ENCODE results near the gene TMEM87A. TPM values are rescaled to one million over a fixed set of nuclear protein-coding genes. Genes with fewer than 3 reads are reported as not detected.

Gene TMEM87A
- total RNA-seq, 1 donor from 2014 or later = 45.2 TPM

DNA sequence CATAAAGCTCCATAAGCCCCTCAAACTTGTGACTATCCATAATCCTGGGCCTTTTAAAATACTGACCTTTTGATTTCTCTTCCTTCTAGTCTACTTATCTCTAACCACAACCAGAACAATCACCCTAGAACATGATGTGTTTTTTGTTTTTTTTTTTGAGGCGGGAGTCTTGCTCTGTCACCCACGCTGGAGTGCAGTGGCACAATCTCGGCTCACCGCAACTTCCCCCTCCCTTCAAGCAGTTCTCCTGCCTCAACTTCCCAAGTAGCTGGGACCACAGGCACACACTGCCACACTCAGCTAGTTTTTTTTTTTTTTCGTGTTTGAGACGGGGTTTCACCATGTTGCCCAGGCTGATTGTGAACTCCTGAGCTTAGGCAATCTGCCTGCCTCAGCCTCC lies 90.3 kb downstream of the TMEM87A start:
- no peak for DNase-seq (ENCODE audit: extremely low spot score in 2 of 2)
- Histone ChIP-seq H3K27me3 (no peaks in the 10 kb centered on the region), H3K4me1 (no peaks in the 10 kb centered on the region), H3K36me3 (peaks cover 0 to 91% of the 10 kb centered on the region in 2 donors), H3K27ac (no peak overlapping the region), H3K4me3 (no peak overlapping the region), H3K9me3 (no peaks in the 10 kb centered on the region)
- TF ChIP-seq POLR2AphosphoS5 (IDR thresholded peaks at IDR 0.05; ENCODE audit: insufficient read depth in 1 of 2, low read depth in 1 of 2) = no peak
- TF ChIP-seq, protein P1, sequence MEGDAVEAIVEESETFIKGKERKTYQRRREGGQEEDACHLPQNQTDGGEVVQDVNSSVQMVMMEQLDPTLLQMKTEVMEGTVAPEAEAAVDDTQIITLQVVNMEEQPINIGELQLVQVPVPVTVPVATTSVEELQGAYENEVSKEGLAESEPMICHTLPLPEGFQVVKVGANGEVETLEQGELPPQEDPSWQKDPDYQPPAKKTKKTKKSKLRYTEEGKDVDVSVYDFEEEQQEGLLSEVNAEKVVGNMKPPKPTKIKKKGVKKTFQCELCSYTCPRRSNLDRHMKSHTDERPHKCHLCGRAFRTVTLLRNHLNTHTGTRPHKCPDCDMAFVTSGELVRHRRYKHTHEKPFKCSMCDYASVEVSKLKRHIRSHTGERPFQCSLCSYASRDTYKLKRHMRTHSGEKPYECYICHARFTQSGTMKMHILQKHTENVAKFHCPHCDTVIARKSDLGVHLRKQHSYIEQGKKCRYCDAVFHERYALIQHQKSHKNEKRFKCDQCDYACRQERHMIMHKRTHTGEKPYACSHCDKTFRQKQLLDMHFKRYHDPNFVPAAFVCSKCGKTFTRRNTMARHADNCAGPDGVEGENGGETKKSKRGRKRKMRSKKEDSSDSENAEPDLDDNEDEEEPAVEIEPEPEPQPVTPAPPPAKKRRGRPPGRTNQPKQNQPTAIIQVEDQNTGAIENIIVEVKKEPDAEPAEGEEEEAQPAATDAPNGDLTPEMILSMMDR (IDR thresholded peaks at IDR 0.05) = no peak
- TF ChIP-seq POLR2A (IDR thresholded peaks at IDR 0.05) = no peak
- intact Hi-C loops (cut with DNase I) = no loop called here

DNA sequence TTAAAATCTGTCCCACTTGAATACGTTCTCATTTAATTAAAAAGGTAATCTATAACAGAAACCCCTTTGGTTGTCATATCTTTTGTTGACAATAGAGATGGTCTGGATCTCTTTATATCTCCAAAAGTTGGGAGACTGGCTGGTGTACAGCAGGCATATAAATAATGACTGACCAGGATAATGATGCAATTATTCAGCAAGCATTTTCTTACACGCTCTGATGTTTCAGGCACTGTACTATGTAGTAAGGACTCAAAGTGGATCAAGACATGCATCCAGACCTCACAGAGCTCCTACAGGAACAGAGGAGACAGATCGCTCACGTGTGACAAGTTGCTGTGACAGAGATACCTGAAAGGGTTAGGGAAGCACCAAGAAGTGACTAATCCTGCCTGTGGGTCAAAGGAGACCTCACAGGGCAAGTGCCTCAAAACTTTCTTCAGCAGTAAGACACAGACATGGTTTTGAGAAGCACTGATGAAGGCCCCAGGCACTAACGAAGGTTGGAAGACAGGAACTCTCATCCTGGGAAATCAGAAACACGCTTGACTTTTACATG lies 90.8 kb downstream of the TMEM87A start:
- H3K4me1 ChIP-seq = no peaks in the 10 kb centered on the region
- no peak for DNase-seq (ENCODE audit: extremely low spot score in 2 of 2)
- no peak overlapping the region for H3K4me3 ChIP-seq
- no peaks in the 10 kb centered on the region for H3K27me3 ChIP-seq
- H3K9me3 ChIP-seq = no peaks in the 10 kb centered on the region
- H3K36me3 ChIP-seq = peaks cover 0 to 91% of the 10 kb centered on the region in 2 donors
- TF ChIP-seq, protein P1 (IDR thresholded peaks at IDR 0.05) = no peak
- TF ChIP-seq POLR2AphosphoS5 (IDR thresholded peaks at IDR 0.05; ENCODE audit: insufficient read depth in 1 of 2, low read depth in 1 of 2) = no peak
- TF ChIP-seq POLR2A (IDR thresholded peaks at IDR 0.05) = no peak
- intact Hi-C loops (cut with DNase I) = no loop called here
- no peak overlapping the region for H3K27ac ChIP-seq

DNA sequence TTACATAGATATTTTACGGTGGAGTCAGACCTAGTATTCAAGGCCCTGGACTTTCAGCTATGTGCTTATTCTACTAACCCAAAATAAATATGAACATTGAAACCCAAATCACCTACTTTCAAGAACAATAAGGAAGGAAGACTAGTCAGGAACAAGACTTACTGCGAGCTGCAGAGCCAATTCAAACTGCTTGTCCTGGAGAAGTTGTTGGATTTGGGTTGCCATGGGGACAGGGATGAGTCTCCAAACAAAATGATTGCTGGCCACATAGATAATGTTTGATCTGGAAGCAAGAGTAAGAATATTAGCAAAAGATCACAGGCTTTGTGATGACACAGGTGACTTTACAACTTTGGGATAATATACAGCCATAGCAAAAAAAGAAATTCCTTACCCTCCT lies 95.2 kb downstream of the TMEM87A start:
- H3K4me1 ChIP-seq = no peaks in the 10 kb centered on the region
- no peak for DNase-seq (ENCODE audit: extremely low spot score in 2 of 2)
- H3K9me3 ChIP-seq = no peaks in the 10 kb centered on the region
- no peaks in the 10 kb centered on the region for H3K27me3 ChIP-seq
- no peak overlapping the region for H3K27ac ChIP-seq
- no peak overlapping the region for H3K4me3 ChIP-seq
- peaks cover 0 to 82% of the 10 kb centered on the region in 2 donors for H3K36me3 ChIP-seq
- intact Hi-C loops (cut with DNase I) = no loop called here
- TF ChIP-seq POLR2A (IDR thresholded peaks at IDR 0.05) (no peak), POLR2AphosphoS5 (IDR thresholded peaks at IDR 0.05; ENCODE audit: insufficient read depth in 1 of 2, low read depth in 1 of 2) (no peak)
- TF ChIP-seq, protein P1 (IDR thresholded peaks at IDR 0.05) = no peak

DNA sequence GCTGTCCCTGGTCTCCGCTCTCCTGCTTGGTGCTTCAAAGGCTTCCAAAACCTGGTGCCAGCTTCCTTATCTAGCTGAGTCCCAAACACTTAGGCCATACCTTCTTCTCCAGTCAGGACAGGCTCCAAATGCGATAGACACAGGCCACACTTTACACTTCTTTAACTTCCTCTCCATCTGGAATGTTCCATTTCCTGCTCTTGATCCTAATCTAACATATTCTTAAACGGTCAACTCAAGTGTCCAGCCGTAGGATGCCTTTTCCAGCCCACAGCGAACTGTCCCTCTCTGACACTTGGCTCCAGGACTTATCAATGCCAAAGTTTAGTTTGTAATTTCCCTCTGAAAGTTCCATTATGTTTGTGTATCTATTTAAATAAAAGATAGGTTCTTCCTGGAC lies 97.6 kb downstream of the TMEM87A start:
- intact Hi-C loops (cut with DNase I) = no loop called here
- H3K36me3 ChIP-seq = peaks cover 0 to 81% of the 10 kb centered on the region in 2 donors

DNA sequence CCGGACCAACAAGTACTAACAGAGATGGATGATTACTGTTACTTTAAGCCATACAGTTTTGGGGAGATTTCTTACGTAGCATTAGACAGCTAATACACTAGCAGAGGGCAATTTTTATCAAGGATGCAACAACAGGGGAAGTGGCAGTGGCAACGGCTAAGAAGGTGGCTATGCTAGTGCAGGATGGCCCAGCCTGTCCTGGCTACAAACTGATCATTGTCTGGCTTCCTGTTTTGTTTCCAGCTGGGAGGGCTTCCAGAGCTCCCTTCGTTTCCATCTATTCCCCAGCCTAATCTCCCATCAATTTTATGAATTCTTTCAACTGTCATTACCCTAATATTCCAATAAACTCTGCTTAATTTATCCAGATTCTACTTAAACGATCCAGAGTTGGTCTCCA lies 100.8 kb downstream of the TMEM87A start:
- peaks cover 0 to 74% of the 10 kb centered on the region in 2 donors for H3K36me3 ChIP-seq

More for the DNA sequence above, 97.6 kb downstream of the TMEM87A start:
- no peaks in the 10 kb centered on the region for H3K4me1 ChIP-seq
- no peak for DNase-seq (ENCODE audit: extremely low spot score in 2 of 2)
- H3K27ac ChIP-seq = no peak overlapping the region
- TF ChIP-seq POLR2A (IDR thresholded peaks at IDR 0.05) = no peak
- TF ChIP-seq, protein P1 (IDR thresholded peaks at IDR 0.05) = no peak
- no peak for TF ChIP-seq POLR2AphosphoS5 (IDR thresholded peaks at IDR 0.05; ENCODE audit: insufficient read depth in 1 of 2, low read depth in 1 of 2)
- no peaks in the 10 kb centered on the region for H3K9me3 ChIP-seq
- no peaks in the 10 kb centered on the region for H3K27me3 ChIP-seq
- no peak overlapping the region for H3K4me3 ChIP-seq

More for the DNA sequence above, 100.8 kb downstream of the TMEM87A start:
- H3K27me3 ChIP-seq = no peaks in the 10 kb centered on the region
- no peak overlapping the region for H3K27ac ChIP-seq
- TF ChIP-seq POLR2A (IDR thresholded peaks at IDR 0.05) (no peak), POLR2AphosphoS5 (IDR thresholded peaks at IDR 0.05; ENCODE audit: insufficient read depth in 1 of 2, low read depth in 1 of 2) (no peak)
- TF ChIP-seq, protein P1 (IDR thresholded peaks at IDR 0.05) = no peak
- DNase-seq (ENCODE audit: extremely low spot score in 2 of 2) = no peak
- intact Hi-C loops (cut with DNase I) = no loop called here
- no peaks in the 10 kb centered on the region for H3K4me1 ChIP-seq
- H3K4me3 ChIP-seq = no peak overlapping the region
- no peaks in the 10 kb centered on the region for H3K9me3 ChIP-seq

All from vagina (tissue), 2 donors.